GM06990 (cell line): ENCODE measurements around the gene ARTN.

Experiments
- DNase-seq: peaks from one replicate; pipeline ENCODE4 v3.0.0-alpha.2; 2011; ENCODE audit not compliant: insufficient read length; ENCODE audit errors: extremely low read depth
- H3K27me3 ChIP-seq: replicated peaks from 2 replicates; pipeline ENCODE4 v1.6.0; 2011; ENCODE audit warnings: low read length; ENCODE audit not compliant: control insufficient read depth, insufficient read depth
- H3K36me3 ChIP-seq: 2 replicates; pipeline ENCODE4 v1.5.1; 2011; ENCODE audit warnings: low read length; ENCODE audit not compliant: control insufficient read depth, insufficient read depth
- H3K4me3 ChIP-seq: replicated peaks from 2 replicates; pipeline ENCODE4 v1.5.1; 2011; ENCODE audit warnings: low read depth, mild to moderate bottlenecking, control low read depth, low read length
- TF ChIP-seq, protein P1 (sequence below): IDR thresholded peaks from 2 replicates; pipeline ENCODE4 v1.5.1; 2011; ENCODE audit warnings: low read length, control low read depth, mild to moderate bottlenecking, inconsistent platforms; ENCODE audit not compliant: insufficient read depth, poor library complexity, severe bottlenecking

The ARTN gene

DNA sequence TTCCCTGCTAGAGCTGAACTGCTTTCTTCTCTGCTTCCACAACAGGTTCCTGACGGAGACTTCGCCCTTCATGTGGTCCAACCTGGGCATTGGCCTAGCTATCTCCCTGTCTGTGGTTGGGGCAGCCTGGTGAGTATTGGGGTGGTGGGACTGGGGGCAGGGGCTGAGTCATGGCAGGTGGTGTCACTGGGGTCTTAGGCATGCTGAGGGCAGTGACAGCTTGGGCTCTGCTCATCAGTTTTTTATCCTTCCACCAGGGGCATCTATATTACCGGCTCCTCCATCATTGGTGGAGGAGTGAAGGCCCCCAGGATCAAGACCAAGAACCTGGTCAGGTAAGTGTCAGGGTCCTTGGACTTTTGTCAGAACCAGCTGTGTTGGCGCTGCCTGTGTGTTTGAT, 42.4 kb downstream of the ARTN start:
- Histone ChIP-seq H3K36me3 (peaks cover 17% of the 10 kb centered on the region), H3K4me3 (peak overlapping the region; percentile 91), H3K27me3 (no peaks in the 10 kb centered on the region)
- TF ChIP-seq, protein P1, sequence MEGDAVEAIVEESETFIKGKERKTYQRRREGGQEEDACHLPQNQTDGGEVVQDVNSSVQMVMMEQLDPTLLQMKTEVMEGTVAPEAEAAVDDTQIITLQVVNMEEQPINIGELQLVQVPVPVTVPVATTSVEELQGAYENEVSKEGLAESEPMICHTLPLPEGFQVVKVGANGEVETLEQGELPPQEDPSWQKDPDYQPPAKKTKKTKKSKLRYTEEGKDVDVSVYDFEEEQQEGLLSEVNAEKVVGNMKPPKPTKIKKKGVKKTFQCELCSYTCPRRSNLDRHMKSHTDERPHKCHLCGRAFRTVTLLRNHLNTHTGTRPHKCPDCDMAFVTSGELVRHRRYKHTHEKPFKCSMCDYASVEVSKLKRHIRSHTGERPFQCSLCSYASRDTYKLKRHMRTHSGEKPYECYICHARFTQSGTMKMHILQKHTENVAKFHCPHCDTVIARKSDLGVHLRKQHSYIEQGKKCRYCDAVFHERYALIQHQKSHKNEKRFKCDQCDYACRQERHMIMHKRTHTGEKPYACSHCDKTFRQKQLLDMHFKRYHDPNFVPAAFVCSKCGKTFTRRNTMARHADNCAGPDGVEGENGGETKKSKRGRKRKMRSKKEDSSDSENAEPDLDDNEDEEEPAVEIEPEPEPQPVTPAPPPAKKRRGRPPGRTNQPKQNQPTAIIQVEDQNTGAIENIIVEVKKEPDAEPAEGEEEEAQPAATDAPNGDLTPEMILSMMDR: no peak
- no peak for DNase-seq

DNA sequence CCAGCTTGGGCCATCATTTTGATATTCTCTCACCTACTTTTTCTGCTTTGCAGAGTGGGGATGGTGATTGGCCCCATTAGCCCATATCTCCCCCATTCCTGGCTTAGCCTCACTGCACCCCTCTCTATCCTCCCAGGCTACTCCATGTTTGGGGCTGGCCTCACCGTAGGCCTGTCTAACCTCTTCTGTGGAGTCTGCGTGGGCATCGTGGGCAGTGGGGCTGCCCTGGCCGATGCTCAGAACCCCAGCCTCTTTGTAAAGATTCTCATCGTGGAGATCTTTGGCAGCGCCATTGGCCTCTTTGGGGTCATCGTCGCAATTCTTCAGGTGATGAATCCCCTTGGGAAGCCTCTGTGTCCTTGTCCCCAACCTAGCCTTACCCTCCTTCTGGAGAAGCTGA, 43.3 kb downstream of the ARTN start:
- TF ChIP-seq, protein P1: no peak
- DNase-seq: no peak
- Histone ChIP-seq H3K36me3 (peaks cover 15% of the 10 kb centered on the region), H3K27me3 (no peaks in the 10 kb centered on the region), H3K4me3 (no peak overlapping the region)

DNA sequence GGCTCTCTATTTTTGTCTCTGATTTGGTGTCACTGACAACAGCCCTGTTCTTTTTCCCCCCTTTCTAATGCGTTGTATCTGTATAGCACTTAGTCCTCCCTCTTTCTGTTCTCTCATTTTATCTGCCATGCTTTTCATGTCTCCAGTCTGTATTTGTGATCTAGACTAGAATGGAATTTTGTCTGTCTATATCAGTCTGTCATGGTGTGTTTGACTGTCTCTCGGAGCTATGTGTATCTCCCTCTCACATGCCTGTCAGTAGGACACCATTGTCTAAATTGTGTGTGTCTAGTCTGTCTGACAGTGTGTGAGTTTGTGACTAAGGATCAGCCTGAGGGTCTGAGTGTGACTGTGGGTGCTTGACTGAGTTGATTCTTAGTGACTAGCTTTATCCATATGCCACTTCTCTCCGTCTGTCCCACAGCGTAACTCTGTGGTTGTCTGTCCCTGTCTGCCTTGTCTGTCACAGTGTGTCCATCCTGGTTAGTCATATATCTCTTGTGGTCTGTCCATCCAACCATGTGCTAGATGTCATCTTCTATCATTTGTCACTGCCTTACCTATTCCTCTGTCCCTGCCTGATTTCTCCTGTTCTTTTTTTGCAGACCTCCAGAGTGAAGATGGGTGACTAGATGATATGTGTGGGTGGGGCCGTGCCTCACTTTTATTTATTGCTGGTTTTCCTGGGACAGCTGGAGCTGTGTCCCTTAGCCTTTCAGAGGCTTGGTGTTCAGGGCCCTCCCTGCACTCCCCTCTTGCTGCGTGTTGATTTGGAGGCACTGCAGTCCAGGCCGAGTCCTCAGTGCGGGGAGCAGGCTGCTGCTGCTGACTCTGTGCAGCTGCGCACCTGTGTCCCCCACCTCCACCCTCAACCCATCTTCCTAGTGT, 44.0 kb downstream of the ARTN start:
- H3K4me3 ChIP-seq: no peak overlapping the region
- DNase-seq: no peak

DNA sequence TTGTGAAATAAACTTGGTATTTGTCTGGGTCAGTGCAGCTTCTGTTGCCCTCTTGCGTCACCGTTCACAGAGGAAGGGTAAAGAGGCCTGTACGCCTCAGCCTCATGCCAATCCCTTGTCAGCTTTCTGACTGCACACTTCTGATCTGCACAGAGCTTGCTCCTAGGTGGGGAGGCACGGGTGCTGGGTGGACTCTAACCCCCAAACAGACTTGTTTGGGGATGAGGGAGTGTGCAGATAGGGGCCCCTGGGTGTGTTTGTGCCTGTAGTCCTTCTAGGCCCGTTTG, 44.6 kb downstream of the ARTN start:
- no peak for DNase-seq
- Histone ChIP-seq H3K27me3 (no peaks in the 10 kb centered on the region), H3K4me3 (peak overlapping the region; percentile 70), H3K36me3 (peaks cover 15% of the 10 kb centered on the region)
- TF ChIP-seq, protein P1: no peak

More for the DNA sequence above, 44.0 kb downstream of the ARTN start:
- Histone ChIP-seq H3K36me3 (peaks cover 15% of the 10 kb centered on the region), H3K27me3 (no peaks in the 10 kb centered on the region)
- TF ChIP-seq, protein P1: no peak

GRCh38 chr1:43978551-43979260, 45.1 kb downstream of the ARTN start, which contains the start of gene B4GALT2:
B4GALT2 (plus strand) TSS chr1:43979210; CDS start chr1:43981161, 1,951 bp downstream.
- peak; percentile 64 for DNase-seq
- no peaks in the 10 kb centered on the region for H3K27me3 ChIP-seq
- H3K36me3 ChIP-seq: peaks cover 15% of the 10 kb centered on the region
- peak within 1 kb of the TSS; percentile 70 for H3K4me3 ChIP-seq
- TF ChIP-seq, protein P1: no peak
